Right cardiac atrium (tissue), 5 donors: ENCODE data around the gene WDR86. TPM values are rescaled to one million over a fixed set of nuclear protein-coding genes. Genes with fewer than 3 reads are reported as not detected.

ENCODE experiments used
- microRNA-seq, 2 donors: library from miRNA; unstranded; fragments of <30 nt; microRNA quantifications; one replicate each; pipeline ENCODE4 v1.2.0, GENCODE V29; 2020 to 2021
- polyA plus RNA-seq: library from polyadenylated mRNA; stranded (reverse); fragments of 200-250 nt; gene quantifications from one replicate; pipeline ENCODE4 v1.2.3, GENCODE V29; 2013
- total RNA-seq, 4 donors: library from RNA; stranded (reverse); fragmentation: NEBNext Ultra II Directional; extraction: Animal tissue kit (Norgen Biotek cat#: 25700); gene quantifications; one replicate each; pipeline ENCODE4 v1.2.1, GENCODE V29; 2021
- donor health status: healthy with polysubstance abuse.
- donor health status: DM: no; HTN: yes; CAD: no.
- donor health status: DM: no; HTN: no; CAD: no.
- donor health status: DM: no; HTN: yes; CAD: no; lungs with severe emphysema.
- donor health status: DM: yes; HTN: yes; CAD: no.

The WDR86 gene
- total and polyA plus RNA-seq, 5 donors = 0.17 to 0.47 (median 0.18) TPM

Small RNAs within 50 kb of the gene (microRNA-seq; reads per million reads assigned to microRNA genes)
- 0 reads per million in 2 donors for gene MIR3907

Other genes starting within 250 kb of the WDR86 start
- 1 to 10 TPM in 1 of 4 donors, under 1 TPM in 1, not detected in 2; 0.40 to 1.0 TPM for gene GBX1, start 242.3 kb downstream of the WDR86 start, total RNA-seq
- 0.14 TPM for gene GBX1, start 242.3 kb downstream of the WDR86 start, polyA plus RNA-seq
- 10 to 100 TPM in 3 of 4 donors, 1 to 10 TPM in 1; 4.5 to 21.0 (median 14.0) TPM for gene ASB10, start 222.8 kb downstream of the WDR86 start, total RNA-seq
- gene ASB10, start 222.8 kb downstream of the WDR86 start, polyA plus RNA-seq = 14.3 TPM
- not detected for gene H2BK1, start 199.6 kb downstream of the WDR86 start, total RNA-seq
- gene H2BK1, start 199.6 kb downstream of the WDR86 start, polyA plus RNA-seq = not detected
- gene ABCF2, start 182.8 kb downstream of the WDR86 start, total RNA-seq = 10 to 100 TPM; 24.6 to 34.5 (median 26.3) TPM
- 17.8 TPM for gene ABCF2, start 182.8 kb downstream of the WDR86 start, polyA plus RNA-seq
- gene CHPF2, start 177.6 kb downstream of the WDR86 start, total RNA-seq = 10 to 100 TPM; 22.2 to 35.3 (median 27.0) TPM
- 15.5 TPM for gene CHPF2, start 177.6 kb downstream of the WDR86 start, polyA plus RNA-seq
- 100 to 1,000 TPM; 149 to 291 (median 238) TPM for gene SMARCD3, start 161.3 kb downstream of the WDR86 start, total RNA-seq
- gene SMARCD3, start 161.3 kb downstream of the WDR86 start, polyA plus RNA-seq = 141 TPM
- gene NUB1, start 68.2 kb downstream of the WDR86 start, total RNA-seq = 10 to 100 TPM; 33.3 to 42.4 (median 38.6) TPM
- 24.1 TPM for gene NUB1, start 68.2 kb downstream of the WDR86 start, polyA plus RNA-seq
- under 1 TPM in 1 of 4 donors, not detected in 3; 0.11 TPM for gene CRYGN, start 30.1 kb upstream of the WDR86 start, total RNA-seq
- 0.07 TPM for gene CRYGN, start 30.1 kb upstream of the WDR86 start, polyA plus RNA-seq
- gene RHEB, start 109.9 kb upstream of the WDR86 start, total RNA-seq = 100 to 1,000 TPM; 115 to 217 (median 124) TPM
- 135 TPM for gene RHEB, start 109.9 kb upstream of the WDR86 start, polyA plus RNA-seq